Testis (tissue), 3 donors: ENCODE data around the gene ZFYVE28. TPM values are rescaled to one million over a fixed set of nuclear protein-coding genes. Genes with fewer than 3 reads are reported as not detected.

Experiments
- DNase-seq: peaks from one replicate; pipeline ENCODE4 v3.0.0-alpha.2; 2019
- H3K27ac ChIP-seq, 2 donors: fragments of 200-600 bp; sonication (generic); one replicate each; pipeline ENCODE4 v1.5.1; 2019
- H3K27me3 ChIP-seq: fragments of 200-600 bp; sonication (generic); one replicate; pipeline ENCODE4 v1.5.1; 2019
- H3K36me3 ChIP-seq: fragments of 200-600 bp; sonication (generic); one replicate; pipeline ENCODE4 v1.5.1; 2017; ENCODE audit warnings: low read depth; ENCODE audit errors: missing control alignments
- H3K4me1 ChIP-seq: fragments of 200-600 bp; sonication (generic); one replicate; pipeline ENCODE4 v1.5.1; 2019
- H3K4me3 ChIP-seq, 2 donors: fragments of 200-600 bp; sonication (generic); one replicate each; pipeline ENCODE4 v1.5.1; 2017 to 2019
- H3K9me3 ChIP-seq: fragments of 200-600 bp; sonication (generic); one replicate; pipeline ENCODE4 v1.5.1; 2017
- CTCF ChIP-seq, 3 experiments: fragments of 450-650 bp in 2 of 3; fragments of 200-600 bp in 1 of 3; sonication (generic) in 1 of 3; IDR thresholded peaks; one replicate each; pipeline ENCODE4 v1.5.1; 2016 to 2019; ENCODE audit warnings: antibody characterized with exemption in 3 of 3, mild to moderate bottlenecking in 2 of 3, moderate library complexity in 1 of 3
- POLR2A ChIP-seq: fragments of 450-650 bp; IDR thresholded peaks from one replicate; pipeline ENCODE4 v1.6.1; 2017; ENCODE audit warnings: antibody characterized with exemption, mild to moderate bottlenecking, moderate library complexity
- WGBS, 2 donors: methylation state at CpG; one replicate each; pipeline ENCODE4 v1.1.5; 2018; 5-methylcytosine and 5-hydroxymethylcytosine counted together
- intact Hi-C: fragments of 100-400 bp; cut with DNase I; formaldehyde crosslinking; loops from one replicate; pipeline ENCODE4 v1.15.1; 2023; ENCODE audit warnings: low total_unique reads
- polyA plus RNA-seq: library from polyadenylated mRNA; stranded (reverse); fragments of 350-450 nt; fragmentation: Illumina TruSeq; extraction: RNeasy Lipid Tissue Mini Kit (QIAGEN cat#74804); gene quantifications from one replicate; pipeline ENCODE4 v1.2.3, GENCODE V29; 2014; ENCODE audit warnings: low read depth, low replicate concordance; ENCODE audit not compliant: insufficient read depth
- total RNA-seq, 2 donors: library from RNA; depleted of rRNA; stranded (reverse); fragments of >200 nt; gene quantifications; one replicate each; pipeline ENCODE4 v1.2.3, GENCODE V29; 2016

Gene ZFYVE28
- total and polyA plus RNA-seq, 3 donors from 2014 or later = 14.7 to 55.3 (median 40.5) TPM

- TF ChIP-seq POLR2A = no peak
- TF ChIP-seq CTCF (IDR thresholded peaks at IDR 0.05) = no peak
- Histone ChIP-seq H3K4me1 (no peaks in the 10 kb centered on the region), H3K4me3 (no peak overlapping the region), H3K27ac (no peak overlapping the region), H3K9me3 (no peaks in the 10 kb centered on the region), H3K36me3 (no peaks in the 10 kb centered on the region), H3K27me3 (no peaks in the 10 kb centered on the region)
- intact Hi-C loops = no loop called here
- no peak for DNase-seq
- WGBS, 2 donors = 85 to 89% methylated on average over 14 to 15 of the region's 15 CpGs
Observed at GRCh38 chr4:2284934-2285612, 133.4 kb downstream of the ZFYVE28 start.

- intact Hi-C loops = no loop called here
- no peak for DNase-seq
- Histone ChIP-seq H3K9me3 (no peaks in the 10 kb centered on the region), H3K27ac (no peak overlapping the region), H3K27me3 (no peaks in the 10 kb centered on the region), H3K4me3 (no peak overlapping the region), H3K4me1 (no peaks in the 10 kb centered on the region), H3K36me3 (no peaks in the 10 kb centered on the region)
- 93 to 99% methylated on average over 14 to 23 of the region's 23 CpGs for WGBS, 2 donors
- no peak for TF ChIP-seq CTCF (IDR thresholded peaks at IDR 0.05)
- no peak for TF ChIP-seq POLR2A
Observed at GRCh38 chr4:2284161-2284933, 134.1 kb downstream of the ZFYVE28 start.

- no peak for DNase-seq
- Histone ChIP-seq H3K9me3 (no peaks in the 10 kb centered on the region), H3K27me3 (no peaks in the 10 kb centered on the region), H3K36me3 (no peaks in the 10 kb centered on the region), H3K4me3 (no peak overlapping the region), H3K4me1 (no peaks in the 10 kb centered on the region), H3K27ac (no peak overlapping the region)
- TF ChIP-seq POLR2A (no peak), CTCF (IDR thresholded peaks at IDR 0.05) (no peak)
- 93 to 95% methylated on average over 3 of the region's 3 CpGs for WGBS, 2 donors
- intact Hi-C loops = no loop called here
Observed at GRCh38 chr4:2283199-2283711, 135.2 kb downstream of the ZFYVE28 start.

GRCh38 chr4:2281575-2282343 is 136.7 kb downstream of the ZFYVE28 start:
- Histone ChIP-seq H3K36me3 (no peaks in the 10 kb centered on the region), H3K27me3 (no peaks in the 10 kb centered on the region), H3K27ac (no peak overlapping the region), H3K9me3 (no peaks in the 10 kb centered on the region), H3K4me3 (no peak overlapping the region), H3K4me1 (no peaks in the 10 kb centered on the region)
- DNase-seq = no peak
- WGBS, 2 donors = 67 to 80% methylated on average over 10 of the region's 10 CpGs
- no peak for TF ChIP-seq CTCF (IDR thresholded peaks at IDR 0.05)
- TF ChIP-seq POLR2A = no peak
- intact Hi-C loops = no loop called here
